ENCODE measurements around the gene ZMAT5. TPM values are rescaled to one million over a fixed set of nuclear protein-coding genes. Genes with fewer than 3 reads are reported as not detected.
"Not testable (repeated sequence)": the region's sequence is repeated elsewhere in the genome, so short reads cannot be mapped to it uniquely, and the experiment has no call there.

Gene ZMAT5
- total RNA-seq, 2 experiments from 2014 or later = 19.2 to 25.1 TPM

- Mint-ChIP-seq H3K27me3 (no peaks in the 10 kb centered on the region), H3K9me3 (ENCODE audit: low read depth) (no peaks in the 10 kb centered on the region), H3K4me3 (peak within 1 kb of the TSS; percentile 99), H3K36me3 (ENCODE audit: low read depth) (peaks cover 29% of the 10 kb centered on the region), H3K4me1 (peaks cover 31% of the 10 kb centered on the region), H3K27ac (peak within 1 kb of the TSS; percentile 98)
- ChIA-PET CTCF (interaction anchor here (0.7 to 1.4 kb wide), 3 partner anchors 11 to 141 kb away, joined by 3 read pairs; no protein-coding TSS in a partner anchor), POLR2A (interaction anchor here (1.1 kb wide), 1 partner anchor 214 kb away, joined by 4 read pairs; the partner anchor contains the start of gene THOC5)
- ATAC-seq (peak; percentile 84), DNase-seq (peak; percentile 96)
- intact Hi-C loops (cut with DNase I, micrococcal nuclease) = loop anchor here (1.0 to 10.0 kb wide), 21 partner anchors 71 to 1201 kb away; partner anchors contain the start of genes AP1B1 (in 2 of the 2), ASCC2 (in 2 of the 2), MTMR3 (in 2 of the 2) and CASTOR1 (in 1 of the 2)
These were observed 604 bp upstream of the ZMAT5 start, which contains the start of gene UQCR10 for GRCh38 chr22:29767171-29768051. Gene UQCR10, plus strand, starts transcription at chr22:29767369. Its CDS starts 30 bp downstream, at chr22:29767399.

DNA sequence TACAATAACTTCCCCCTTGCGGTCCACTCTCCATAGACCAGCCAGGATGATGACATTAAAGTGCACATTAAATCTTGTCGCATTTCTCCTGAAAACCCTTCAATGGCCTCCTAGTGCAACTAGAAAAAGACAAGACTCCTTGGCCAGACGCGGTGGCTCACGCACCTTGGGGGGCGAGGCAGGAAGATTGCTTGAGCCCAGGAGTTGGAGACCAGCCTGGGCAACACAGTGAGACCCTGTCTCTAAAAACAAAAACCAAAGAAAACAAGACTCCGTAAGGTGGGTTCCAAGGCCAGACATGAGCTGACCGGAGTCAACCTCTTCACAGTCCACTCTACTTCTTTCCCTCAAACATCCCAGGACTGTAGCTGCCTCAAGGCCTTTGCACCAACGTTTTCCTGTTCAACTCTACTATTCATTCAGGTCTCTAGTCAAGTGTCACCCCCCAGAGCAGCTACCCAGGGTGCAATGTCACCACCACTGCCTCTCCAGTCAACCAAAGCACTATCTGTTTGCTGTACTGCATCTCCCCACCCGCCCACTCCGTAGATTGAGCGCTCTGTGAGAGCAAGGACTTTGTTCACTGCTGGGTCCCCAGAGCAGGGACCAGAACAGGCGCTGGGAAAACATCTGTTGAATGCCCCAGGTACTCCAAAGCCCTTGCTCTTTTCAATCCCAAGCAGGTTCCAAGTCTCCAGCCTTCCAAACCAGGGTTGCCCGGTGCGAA lies 739 bp downstream of the ZMAT5 start:
- H3K4me3 Mint-ChIP-seq = peak overlapping the region; percentile 99
- peak overlapping the region; percentile 98 for H3K27ac Mint-ChIP-seq
- H3K9me3 Mint-ChIP-seq (ENCODE audit: low read depth) = no peaks in the 10 kb centered on the region
- ATAC-seq (peak; percentile 31), DNase-seq (peak; percentile 64)
- H3K36me3 Mint-ChIP-seq (ENCODE audit: low read depth) = peaks cover 25% of the 10 kb centered on the region
- H3K27me3 Mint-ChIP-seq = no peaks in the 10 kb centered on the region
- CTCF ChIA-PET = interaction anchor here (0.6 to 1.4 kb wide), 5 partner anchors 13 to 321 kb away, joined by 3 read pairs; no protein-coding TSS in a partner anchor
- POLR2A ChIA-PET = interaction anchor here (0.5 to 1.1 kb wide), 3 partner anchors 213 to 461 kb away, joined by 4 to 12 read pairs (median 4); partner anchors contain the start of gene THOC5
- intact Hi-C loops (cut with DNase I, micrococcal nuclease) = loop anchor here (2.0 to 10.0 kb wide), 10 partner anchors 116 to 1203 kb away; partner anchors contain the start of genes CHEK2 (in 1 of the 2), HORMAD2 (in 1 of the 2), HSCB (in 1 of the 2) and MORC2 (in 1 of the 2)
- peaks cover 31% of the 10 kb centered on the region for H3K4me1 Mint-ChIP-seq

- ChIA-PET POLR2A (no interaction called here), CTCF (no interaction called here)
- DNase-seq = no peak
- Mint-ChIP-seq H3K4me3 (no peak overlapping the region), H3K27ac (no peak overlapping the region), H3K36me3 (ENCODE audit: low read depth) (peaks cover under 1% of the 10 kb centered on the region), H3K27me3 (no peaks in the 10 kb centered on the region), H3K9me3 (ENCODE audit: low read depth) (no peaks in the 10 kb centered on the region), H3K4me1 (peaks cover 14% of the 10 kb centered on the region)
- ATAC-seq = no peak
- intact Hi-C loops (cut with DNase I, micrococcal nuclease) = loop anchor here in 1 of 2 experiments (10.0 kb wide), 3 partner anchors 323 to 833 kb away; partner anchors contain the start of genes HORMAD2, OSM and PES1
These were observed 4.5 kb downstream of the ZMAT5 start for GRCh38 chr22:29762263-29762662.

- ChIA-PET CTCF (interaction anchor here (1.7 kb wide), 1 partner anchor 11 kb away, joined by 7 read pairs; no protein-coding TSS in a partner anchor), POLR2A (no interaction called here)
- Mint-ChIP-seq H3K4me3 (no peak overlapping the region), H3K36me3 (ENCODE audit: low read depth) (no peaks in the 10 kb centered on the region), H3K9me3 (ENCODE audit: low read depth) (no peaks in the 10 kb centered on the region), H3K27ac (peak overlapping the region; percentile 3), H3K27me3 (no peaks in the 10 kb centered on the region), H3K4me1 (peaks cover 1% of the 10 kb centered on the region)
- intact Hi-C loops (cut with DNase I, micrococcal nuclease) = no loop called here
- DNase-seq (no peak), ATAC-seq (no peak)
These were observed 7.8 kb downstream of the ZMAT5 start for GRCh38 chr22:29758959-29759358.

DNA sequence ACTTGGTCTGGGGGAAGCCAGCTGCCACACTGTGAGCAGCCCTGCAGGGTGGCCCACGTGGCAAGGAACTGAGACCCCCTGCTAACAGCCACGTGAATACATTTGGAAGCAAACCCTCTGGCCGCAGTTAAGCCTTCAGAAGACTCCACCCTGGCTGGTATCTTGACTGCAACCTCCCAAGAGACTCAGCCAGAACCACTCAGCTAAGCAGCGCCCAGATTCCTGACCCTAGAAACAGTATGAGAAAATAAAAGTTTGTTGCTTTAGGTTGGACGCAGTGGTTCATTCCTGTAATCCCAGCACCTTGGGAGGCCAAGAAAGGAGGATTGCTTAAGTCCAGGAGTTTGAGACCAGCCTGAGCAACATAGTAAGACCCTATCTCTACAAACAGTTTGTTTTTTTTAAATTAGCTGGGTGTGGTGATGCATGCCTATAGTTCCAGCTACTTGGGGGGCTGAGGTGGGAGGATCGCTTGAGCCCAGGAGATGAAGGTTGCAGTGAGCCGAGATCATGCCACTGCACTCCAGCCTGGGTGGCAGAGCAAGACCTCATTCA lies 8.7 kb downstream of the ZMAT5 start:
- CTCF ChIA-PET = no interaction called here
- no peaks in the 10 kb centered on the region for H3K4me1 Mint-ChIP-seq
- H3K4me3 Mint-ChIP-seq = no peak overlapping the region
- ATAC-seq = no peak
- no peak overlapping the region for H3K27ac Mint-ChIP-seq
- no peaks in the 10 kb centered on the region for H3K9me3 Mint-ChIP-seq (ENCODE audit: low read depth)
- no peaks in the 10 kb centered on the region for H3K36me3 Mint-ChIP-seq (ENCODE audit: low read depth)
- intact Hi-C loops (cut with DNase I, micrococcal nuclease) = no loop called here
- DNase-seq = no peak
- POLR2A ChIA-PET = no interaction called here
- no peaks in the 10 kb centered on the region for H3K27me3 Mint-ChIP-seq

DNA sequence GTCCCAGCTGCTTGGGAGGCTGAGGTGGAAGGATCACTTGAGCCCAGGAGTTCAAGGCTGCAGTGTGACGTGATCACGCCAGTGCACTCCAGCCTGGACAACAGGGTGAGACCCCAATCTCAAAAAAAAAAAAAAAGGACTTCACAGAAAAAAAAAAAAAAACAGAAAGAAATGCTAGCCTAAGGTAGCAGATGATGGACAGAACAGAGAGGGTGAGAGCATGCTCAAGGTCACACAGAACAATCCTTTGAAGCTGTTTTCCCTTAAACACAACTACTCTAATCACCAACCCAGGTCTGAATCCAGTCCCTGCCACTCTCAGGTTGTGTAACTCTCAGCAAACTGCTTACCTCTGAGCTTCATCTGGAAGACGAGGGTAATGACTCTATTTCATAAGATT lies 9.7 kb downstream of the ZMAT5 start:
- Mint-ChIP-seq H3K27ac (no peak overlapping the region), H3K4me3 (no peak overlapping the region), H3K27me3 (no peaks in the 10 kb centered on the region), H3K4me1 (no peaks in the 10 kb centered on the region), H3K9me3 (ENCODE audit: low read depth) (no peaks in the 10 kb centered on the region), H3K36me3 (ENCODE audit: low read depth) (peaks cover 3% of the 10 kb centered on the region)
- ChIA-PET CTCF (interaction anchor here (0.6 kb wide), 1 partner anchor 99 kb away, joined by 3 read pairs; no protein-coding TSS in a partner anchor), POLR2A (interaction anchor here (0.6 kb wide), 2 partner anchors 76 to 970 kb away, joined by 3 to 7 read pairs; no protein-coding TSS in a partner anchor)
- intact Hi-C loops (cut with DNase I, micrococcal nuclease) = no loop called here
- no peak for DNase-seq
- ATAC-seq = no peak

DNA sequence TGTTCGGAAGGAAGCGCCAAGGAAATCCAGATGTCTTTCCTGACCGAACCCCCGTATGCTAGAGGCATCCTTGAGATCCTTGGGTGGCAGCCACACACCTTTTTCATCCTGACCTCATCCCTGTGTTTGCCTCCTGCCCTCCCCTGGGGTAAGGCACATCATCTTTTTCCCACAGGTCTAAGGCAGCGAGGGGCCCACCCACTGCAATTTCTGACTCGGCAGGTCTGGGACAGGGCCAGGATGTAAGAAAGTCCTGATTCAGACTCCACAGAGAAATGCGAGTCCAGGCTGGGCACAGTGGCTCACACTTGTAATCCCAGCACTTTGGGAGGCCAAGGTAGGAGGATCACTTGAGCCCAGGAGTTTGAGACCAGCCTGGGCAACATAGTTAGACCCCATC lies 10.5 kb downstream of the ZMAT5 start:
- ChIA-PET CTCF (interaction anchor here (0.8 kb wide), 1 partner anchor 532 kb away, joined by 3 read pairs; no protein-coding TSS in a partner anchor), POLR2A (no interaction called here)
- Mint-ChIP-seq H3K9me3 (ENCODE audit: low read depth) (no peaks in the 10 kb centered on the region), H3K27ac (no peak overlapping the region), H3K4me3 (no peak overlapping the region), H3K36me3 (ENCODE audit: low read depth) (peaks cover 3% of the 10 kb centered on the region), H3K27me3 (no peaks in the 10 kb centered on the region), H3K4me1 (no peaks in the 10 kb centered on the region)
- ATAC-seq (no peak), DNase-seq (no peak)
- intact Hi-C loops (cut with DNase I, micrococcal nuclease) = no loop called here

GRCh38 chr22:29755889-29756288 lies 10.9 kb downstream of the ZMAT5 start:
- Mint-ChIP-seq H3K36me3 (ENCODE audit: low read depth) (peaks cover 3% of the 10 kb centered on the region), H3K4me3 (no peak overlapping the region), H3K9me3 (ENCODE audit: low read depth) (no peaks in the 10 kb centered on the region), H3K4me1 (peaks cover 3% of the 10 kb centered on the region), H3K27ac (no peak overlapping the region), H3K27me3 (no peaks in the 10 kb centered on the region)
- no peak for ATAC-seq
- no peak for DNase-seq
- CTCF ChIA-PET = interaction anchor here (0.6 to 0.8 kb wide), 2 partner anchors 284 to 532 kb away, joined by 3 to 4 read pairs; no protein-coding TSS in a partner anchor
- intact Hi-C loops (cut with DNase I, micrococcal nuclease) = no loop called here
- POLR2A ChIA-PET = interaction anchor here (0.6 kb wide), 1 partner anchor 17 kb away, joined by 5 read pairs; no protein-coding TSS in a partner anchor

DNA sequence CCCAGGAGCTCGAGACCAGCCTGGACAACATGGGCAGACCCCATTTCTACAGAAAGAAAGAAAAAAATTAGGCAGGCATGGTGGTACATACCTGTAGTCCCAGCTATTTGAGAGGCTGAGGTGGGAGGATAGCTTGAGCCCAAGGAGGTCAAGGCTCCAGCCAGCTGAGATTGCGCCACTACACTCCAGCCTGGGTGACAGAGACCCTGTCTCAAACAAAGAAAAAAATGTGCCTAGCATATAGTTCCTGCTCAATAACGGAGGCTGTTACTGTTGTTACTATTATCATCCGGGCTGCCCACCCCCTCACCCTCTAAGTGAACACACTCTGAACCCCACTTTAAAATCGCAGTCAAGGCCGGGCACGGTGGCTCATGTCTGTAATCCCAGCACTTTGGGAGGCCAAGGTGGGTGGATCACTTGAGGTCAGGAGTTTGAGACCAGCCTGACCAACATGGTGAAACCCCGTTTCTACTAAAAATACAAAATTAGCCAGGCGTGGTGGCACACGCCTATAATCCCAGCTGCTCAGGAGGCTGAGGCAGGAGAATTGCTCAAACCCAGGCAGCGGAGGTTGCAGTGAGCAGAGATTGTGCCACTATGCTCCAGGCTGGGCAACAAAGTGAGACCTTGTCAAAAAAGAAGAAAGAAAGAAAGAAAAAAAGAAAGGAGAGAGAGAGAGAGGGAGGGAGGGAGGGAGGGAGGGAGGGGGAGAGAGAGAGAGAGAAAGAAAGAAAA lies 12.0 kb downstream of the ZMAT5 start:
- H3K4me3 Mint-ChIP-seq; H3K4me1 Mint-ChIP-seq; POLR2A ChIA-PET; intact Hi-C loops (cut with DNase I, micrococcal nuclease); ATAC-seq; DNase-seq; H3K36me3 Mint-ChIP-seq (ENCODE audit: low read depth); H3K27ac Mint-ChIP-seq; H3K27me3 Mint-ChIP-seq; H3K9me3 Mint-ChIP-seq (ENCODE audit: low read depth): not testable (repeated sequence)
- CTCF ChIA-PET = interaction anchor here (0.6 kb wide), 1 partner anchor 27 kb away, joined by 3 read pairs; no protein-coding TSS in a partner anchor

GRCh38 chr22:29753808-29754657 lies 12.8 kb downstream of the ZMAT5 start:
- Mint-ChIP-seq H3K27ac (no peak overlapping the region), H3K9me3 (ENCODE audit: low read depth) (no peaks in the 10 kb centered on the region), H3K27me3 (no peaks in the 10 kb centered on the region), H3K4me1 (peaks cover 6% of the 10 kb centered on the region), H3K4me3 (no peak overlapping the region), H3K36me3 (ENCODE audit: low read depth) (peaks cover 8% of the 10 kb centered on the region)
- no peak for ATAC-seq
- CTCF ChIA-PET = interaction anchor here (0.6 kb wide), 1 partner anchor 26 kb away, joined by 3 read pairs; no protein-coding TSS in a partner anchor
- DNase-seq = no peak
- intact Hi-C loops (cut with DNase I, micrococcal nuclease) = no loop called here
- POLR2A ChIA-PET = no interaction called here
